ENCODE data around the gene ELP5. TPM values are rescaled to one million over a fixed set of nuclear protein-coding genes. Genes with fewer than 3 reads are reported as not detected.

ELP5 gene
- total RNA-seq, 1 donor from 2014 or later: 27.5 TPM

DNA sequence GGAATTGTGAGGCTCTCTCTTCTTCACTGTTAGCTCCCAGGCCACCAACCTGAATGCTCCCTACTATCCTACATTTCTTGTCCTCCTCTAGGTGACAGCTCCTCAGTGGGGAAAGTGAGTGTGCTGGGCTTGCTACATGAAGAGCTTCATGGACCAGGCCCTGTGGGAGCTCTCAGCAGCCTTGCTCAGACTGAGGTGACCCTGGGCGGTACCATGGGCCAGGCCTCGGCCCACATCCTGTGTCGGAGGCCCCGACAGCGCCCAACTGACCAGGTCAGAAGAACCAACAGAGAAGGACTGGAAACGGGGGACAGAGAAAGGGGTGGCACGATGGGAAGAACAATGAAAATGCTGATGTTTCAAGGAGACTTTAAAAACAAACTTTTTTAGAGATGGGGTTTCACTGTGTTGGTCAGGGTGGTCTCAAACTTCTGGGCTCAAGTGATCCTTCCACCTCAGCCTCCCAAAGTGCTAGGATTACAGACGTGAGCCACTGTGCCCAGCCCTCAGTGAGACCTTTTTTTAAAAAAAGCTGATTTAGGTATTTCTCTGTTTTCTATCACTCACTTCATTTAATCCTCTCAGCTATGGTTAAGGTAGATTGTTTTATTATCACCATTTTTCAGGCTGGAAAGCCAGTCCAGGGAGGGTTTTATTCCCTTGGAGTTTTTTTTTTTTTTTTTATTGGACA is 4.9 kb downstream of the ELP5 start:
- DNase-seq: no peak

DNA sequence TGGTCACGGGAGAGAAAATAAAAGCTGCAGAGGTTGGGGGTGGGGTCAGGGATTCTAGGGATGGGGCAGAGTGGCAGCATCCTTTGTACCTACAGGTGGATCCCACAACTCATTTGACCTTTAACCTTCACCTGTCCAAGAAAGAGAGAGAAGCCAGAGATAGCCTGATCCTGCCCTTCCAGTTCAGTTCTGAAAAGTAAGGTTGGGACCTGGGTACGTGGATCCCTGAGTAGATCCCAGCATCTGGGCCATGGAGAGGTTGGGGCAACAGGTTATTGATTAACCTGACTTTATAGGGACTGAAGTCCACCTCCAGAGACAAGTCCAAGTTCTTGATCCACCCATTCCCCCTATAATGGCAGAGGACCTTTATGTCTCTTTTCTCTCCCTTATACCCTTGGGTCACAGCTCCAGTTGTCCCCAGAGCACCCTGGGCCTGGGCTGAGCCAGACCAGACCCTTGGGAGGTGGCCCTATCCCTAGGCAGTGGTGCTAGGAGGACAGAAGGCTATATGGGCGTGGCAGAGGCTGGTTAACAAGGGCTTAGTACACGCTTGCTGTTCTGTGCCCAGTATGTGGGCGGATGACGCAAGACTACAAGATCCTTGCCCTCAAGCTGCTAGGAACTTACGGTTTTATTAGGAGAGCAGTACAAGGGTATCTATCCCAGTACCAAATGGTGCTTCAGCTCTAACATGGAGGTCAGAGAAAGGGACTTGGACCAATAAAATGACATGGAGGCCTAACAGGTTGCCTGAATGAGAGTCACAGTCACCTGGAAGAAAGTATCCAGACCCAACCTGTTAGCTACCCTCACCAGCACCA is 6.9 kb downstream of the ELP5 start:
- DNase-seq: no peak

DNA sequence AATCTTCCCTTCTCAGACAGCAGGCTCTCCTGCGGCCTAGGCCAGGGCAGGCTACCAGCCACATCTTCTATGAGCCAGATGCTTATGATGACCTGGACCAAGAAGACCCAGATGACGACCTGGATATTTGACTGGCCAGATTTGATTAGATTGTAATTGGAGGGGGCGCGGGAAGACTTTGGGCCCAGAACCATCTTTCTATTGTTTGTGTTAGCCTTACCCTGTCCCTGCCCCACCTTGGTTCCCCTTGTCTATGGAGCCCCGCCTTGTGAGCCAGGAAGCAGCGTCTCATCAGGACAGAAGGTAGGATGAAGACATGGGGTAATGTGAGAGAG is 7.5 kb downstream of the ELP5 start:
- no peak for DNase-seq

DNA sequence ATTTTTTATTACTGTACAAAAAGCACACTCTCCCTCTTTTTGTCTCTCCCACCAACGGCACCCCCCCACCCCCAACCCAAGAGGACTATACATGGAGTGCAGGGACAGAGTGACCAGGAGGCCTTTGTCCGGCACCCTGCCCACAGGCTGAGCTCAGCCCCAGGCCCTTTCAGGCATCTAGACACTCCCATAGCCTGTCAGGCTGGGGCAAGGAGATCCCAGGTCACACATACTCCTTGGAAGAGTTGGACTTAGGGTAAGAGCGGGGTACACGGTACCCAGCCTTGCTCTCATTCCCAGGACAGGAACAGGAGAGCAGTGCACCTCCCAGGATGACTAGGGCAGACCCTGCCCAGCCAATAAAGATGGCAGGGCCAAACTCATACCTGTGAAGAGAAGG is 8.1 kb downstream of the ELP5 start:
- DNase-seq: no peak

DNA sequence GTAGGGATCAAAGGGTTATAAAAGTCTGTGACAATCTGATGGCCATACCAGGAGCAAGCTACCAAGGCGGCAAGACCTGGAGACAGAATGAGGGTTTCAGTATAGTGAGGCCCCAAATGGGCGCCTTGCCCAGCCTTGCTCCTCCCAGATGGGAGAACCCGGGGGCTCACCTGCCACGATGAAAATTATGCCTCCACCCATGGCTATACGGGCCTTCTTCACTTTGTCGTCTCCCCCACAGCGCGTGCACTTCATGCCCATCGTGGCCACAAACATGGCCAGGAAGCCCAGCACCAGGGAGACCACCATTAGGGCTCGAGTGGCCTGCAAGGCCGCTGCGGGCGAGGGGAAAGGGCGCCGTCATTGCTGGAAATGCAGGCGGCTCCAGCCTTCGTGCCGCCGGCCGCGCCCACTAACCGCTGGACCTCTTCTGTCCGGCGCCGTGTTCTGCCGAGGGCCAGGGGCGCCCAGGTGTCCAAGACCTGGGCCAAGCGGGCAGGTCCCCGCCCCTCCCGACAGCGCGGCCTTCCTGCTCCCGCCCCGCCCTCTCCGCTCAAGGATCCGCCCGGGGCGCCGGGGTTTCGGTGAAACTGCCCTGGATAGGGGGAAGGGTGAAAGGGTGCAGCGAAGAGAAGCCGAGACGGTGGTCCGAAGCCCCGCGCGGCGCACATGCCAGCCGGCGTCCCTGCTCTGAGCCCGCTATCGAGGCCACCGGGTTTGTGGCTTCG is 8.8 kb downstream of the ELP5 start:
- no peak for DNase-seq

DNA sequence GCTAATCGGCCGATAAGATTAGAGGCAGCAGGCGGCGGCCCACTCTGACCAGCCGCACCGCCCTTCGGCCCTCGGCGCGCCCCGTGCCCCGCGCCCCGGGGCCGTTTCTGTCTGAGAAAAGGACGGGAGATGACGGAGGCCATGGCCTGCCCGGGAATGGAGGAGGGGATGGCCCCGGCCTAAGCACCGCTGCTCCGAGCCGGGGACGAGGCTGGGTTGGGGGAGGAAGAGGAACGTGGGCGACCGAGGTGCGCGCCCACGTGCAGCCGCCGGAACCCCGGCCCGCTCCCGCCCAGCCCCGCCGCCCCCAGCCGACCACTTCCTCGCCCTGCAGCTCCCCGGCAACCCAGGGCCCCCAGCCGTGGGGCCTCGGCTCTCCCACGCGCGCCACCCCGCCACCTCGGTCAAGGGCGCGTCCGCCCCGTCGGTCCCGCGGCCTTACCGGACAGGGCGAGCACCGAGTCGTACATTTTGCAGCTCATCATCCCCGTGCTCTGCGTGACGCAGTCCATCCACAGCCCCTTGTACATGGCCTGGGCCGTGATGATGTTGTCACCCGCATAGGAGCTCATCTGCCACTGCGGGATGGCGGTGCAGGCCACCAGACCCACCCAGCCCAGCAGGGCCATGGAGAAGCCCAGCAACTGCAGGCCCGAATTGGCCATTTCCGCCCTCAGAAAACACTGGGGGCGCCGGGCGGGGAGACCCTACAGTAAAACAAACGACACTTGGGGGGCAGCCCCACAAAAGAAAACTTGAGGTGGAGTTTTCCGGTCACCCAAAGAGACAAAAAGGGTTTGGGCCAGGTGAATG is 9.6 kb downstream of the ELP5 start:
- DNase-seq: no peak

DNA sequence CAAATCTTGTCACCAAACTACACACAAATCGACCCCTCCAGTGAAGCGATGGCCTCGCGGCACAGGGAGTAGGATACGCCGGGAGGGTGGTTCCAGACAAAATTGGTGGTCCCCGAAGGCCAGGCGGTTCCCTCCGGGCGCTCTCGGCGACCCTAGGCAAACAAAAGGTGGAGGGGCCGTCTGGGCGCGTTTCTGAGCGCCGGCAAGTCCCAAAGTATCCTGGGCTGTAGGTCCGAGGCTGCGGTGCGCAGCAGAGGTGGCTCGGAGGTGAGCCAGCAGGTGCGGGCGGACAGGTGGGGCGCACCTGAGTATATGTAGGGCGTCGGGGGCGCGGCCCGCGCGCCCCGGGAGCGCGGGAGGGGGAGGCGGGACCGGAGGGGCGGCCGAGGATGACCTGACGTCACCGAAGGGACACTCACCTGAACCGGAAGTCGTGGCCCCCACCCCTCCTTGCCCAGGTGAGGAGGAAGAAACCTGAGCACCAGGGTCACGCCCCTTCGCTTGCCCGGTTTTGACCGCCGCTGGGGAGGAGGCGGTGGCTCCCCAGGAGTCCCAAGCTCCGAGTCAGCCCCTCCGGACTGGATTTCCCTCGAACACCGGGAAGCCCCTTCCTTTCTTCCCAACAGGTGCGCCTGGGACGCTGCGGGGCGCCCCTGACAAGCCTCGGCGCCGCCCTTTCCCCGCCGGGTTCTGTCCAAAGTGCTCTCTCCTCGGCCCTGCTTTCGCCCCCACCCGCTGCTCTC is 10.3 kb downstream of the ELP5 start, which contains the start of gene CLDN7:
CLDN7 (minus strand) TSS at position 287 of the 743 bp plus-strand sequence. CDS start 435 bp downstream, outside the sequence.
- DNase-seq: no peak

DNA sequence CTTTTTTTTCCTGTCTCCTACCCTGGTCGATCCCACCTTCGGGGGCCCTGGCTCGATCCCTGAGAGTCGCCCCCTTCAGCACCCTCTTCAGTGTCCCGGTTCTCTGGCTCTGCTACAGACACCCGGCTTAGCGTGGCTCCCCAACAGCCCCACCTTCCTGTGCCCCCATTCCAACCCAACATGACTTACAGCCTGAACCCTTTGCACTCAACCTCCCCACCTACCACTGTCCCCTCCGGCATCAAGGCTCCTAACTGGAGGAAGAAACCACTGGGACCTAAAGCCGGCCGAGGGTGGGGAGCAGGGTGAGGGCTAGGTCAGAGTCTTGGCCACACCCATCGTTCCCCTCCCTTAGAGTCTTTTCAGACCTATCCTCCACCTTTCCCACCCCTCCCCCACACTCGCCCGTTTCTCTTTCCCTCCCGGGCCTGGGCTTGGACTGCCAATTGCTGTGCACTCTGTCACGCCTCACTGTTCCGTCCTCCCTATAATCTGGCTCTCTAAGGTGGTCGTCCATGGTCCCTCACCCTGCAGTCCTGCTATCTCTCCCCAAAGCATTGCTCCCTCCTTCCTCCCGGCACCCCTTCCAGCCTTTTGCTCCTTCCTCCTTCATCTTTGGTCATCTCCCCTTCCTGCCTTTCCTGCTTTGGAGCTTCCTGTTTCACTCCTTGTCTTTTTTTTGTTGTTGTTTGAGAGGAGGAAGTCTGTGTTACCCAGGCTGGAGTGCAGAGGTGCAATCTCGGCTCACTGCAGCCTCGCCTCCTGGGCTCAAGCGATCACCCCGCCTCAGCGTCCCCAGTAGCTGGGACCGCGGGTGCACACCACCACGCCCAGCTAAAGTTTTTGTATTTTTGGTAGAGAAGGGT is 11.2 kb downstream of the ELP5 start:
- DNase-seq: no peak

DNA sequence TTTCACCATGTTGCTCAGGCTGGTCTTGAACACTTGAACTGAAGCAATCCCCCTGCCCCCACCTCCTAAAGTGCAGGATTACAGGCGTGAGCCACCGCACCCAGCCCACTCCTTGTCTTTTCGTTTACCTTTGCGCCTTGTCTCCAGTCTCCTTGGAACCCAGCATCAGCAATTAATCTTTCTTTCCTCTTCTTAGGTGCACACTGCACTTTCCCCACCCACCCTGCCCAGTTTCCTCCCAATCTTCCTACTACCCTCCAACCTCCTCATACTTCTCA is 11.7 kb downstream of the ELP5 start:
- no peak for DNase-seq

DNA sequence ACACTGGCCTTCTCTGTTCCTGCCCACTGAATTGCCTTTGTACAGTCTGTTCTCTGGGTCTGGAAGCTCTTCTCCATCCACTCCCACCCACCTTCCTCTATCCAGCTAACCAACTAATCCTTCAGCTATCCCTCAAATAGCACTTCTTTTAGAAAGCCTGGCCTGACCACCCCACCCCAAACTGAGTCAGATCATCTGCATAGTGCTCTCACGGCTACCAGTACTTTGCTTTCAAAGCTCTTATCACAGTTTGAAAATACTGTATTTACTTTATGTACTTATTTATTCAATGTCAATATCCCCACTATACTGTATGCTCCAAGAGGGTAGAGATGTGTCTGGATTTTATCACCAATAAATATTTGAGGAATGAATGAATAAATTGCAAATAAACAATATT is 14.8 kb downstream of the ELP5 start:
- DNase-seq: no peak

DNA sequence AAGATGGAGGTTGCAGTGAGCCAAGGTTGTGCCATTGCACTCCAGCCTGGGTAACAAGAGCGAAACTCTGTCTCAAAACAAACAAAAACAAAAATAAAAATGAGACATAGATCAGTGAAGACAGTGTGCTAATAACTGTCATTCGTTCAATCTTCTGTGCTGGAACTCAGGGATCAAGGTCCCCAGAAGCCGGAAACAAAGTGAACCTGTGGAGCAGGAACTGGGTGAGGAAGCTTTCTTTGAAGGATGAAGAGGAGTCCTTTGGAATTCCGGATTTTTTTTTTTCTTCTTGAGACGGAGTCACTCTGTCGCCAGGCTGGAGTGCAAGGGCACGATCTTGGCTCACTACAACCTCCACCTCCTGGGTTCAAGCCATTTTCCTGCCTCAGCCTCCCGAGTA is 27.4 kb downstream of the ELP5 start:
- no peak for DNase-seq

DNA sequence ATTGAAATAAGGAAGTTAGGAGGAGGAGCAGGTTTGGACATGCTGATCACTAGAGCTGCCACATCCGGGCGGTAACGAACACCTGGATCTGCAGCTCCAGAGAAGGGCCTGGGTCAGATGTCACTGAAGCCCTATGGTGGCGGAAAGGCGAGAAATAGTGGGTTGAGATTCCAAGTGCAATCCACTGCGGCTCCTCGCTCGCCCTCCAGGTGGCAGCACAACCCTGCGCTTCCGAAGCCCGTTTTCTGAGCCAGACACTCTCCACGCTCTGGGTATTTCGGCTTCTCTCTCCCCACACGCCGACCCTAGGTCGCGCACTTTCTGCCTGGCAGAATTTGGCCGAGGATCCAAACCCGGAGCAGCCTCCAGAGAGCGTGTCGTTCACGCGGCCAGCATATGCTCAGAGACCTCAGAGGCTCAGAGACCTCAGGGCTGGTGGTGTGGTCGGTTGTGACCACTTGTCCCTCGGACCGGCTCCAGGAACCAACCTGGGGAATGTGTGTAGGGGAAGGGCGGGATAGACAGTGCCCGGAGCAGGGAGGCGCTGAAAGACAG is 28.6 kb downstream of the ELP5 start:
- DNase-seq: peak; percentile 79

DNA sequence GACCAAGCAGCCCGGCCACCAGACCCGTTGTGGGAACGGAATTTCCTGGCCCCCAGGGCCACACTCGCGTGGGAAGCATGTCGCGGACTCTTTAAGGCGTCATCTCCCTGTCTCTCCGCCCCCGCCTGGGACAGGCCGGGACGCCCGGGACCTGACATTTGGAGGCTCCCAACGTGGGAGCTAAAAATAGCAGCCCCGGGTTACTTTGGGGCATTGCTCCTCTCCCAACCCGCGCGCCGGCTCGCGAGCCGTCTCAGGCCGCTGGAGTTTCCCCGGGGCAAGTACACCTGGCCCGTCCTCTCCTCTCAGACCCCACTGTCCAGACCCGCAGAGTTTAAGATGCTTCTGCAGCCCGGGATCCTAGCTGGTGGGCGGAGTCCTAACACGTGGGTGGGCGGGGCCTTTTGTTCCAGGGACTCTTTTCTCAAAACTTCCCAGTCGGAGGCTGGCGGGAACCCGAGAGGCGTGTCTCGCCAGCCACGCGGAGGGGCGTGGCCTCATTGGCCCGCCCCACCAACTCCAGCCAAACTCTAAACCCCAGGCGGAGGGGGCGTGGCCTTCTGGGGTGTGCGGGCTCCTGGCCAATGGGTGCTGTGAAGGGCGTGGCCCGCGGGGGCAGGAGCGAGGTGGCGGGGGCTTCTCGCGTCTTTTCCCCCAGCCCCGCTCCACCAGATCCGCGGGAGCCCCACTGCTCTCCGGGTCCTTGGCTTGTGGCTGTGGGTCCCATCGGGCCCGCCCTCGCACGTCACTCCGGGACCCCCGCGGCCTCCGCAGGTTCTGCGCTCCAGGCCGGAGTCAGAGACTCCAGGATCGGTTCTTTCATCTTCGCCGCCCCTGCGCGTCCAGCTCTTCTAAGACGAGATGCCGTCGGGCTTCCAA is 29.3 kb downstream of the ELP5 start, which contains the start of gene SLC2A4:
SLC2A4 (plus strand) TSS at position 645 of the 879 bp plus-strand sequence; CDS start at position 862, 217 bp downstream.
- peak; percentile 87 for DNase-seq

DNA sequence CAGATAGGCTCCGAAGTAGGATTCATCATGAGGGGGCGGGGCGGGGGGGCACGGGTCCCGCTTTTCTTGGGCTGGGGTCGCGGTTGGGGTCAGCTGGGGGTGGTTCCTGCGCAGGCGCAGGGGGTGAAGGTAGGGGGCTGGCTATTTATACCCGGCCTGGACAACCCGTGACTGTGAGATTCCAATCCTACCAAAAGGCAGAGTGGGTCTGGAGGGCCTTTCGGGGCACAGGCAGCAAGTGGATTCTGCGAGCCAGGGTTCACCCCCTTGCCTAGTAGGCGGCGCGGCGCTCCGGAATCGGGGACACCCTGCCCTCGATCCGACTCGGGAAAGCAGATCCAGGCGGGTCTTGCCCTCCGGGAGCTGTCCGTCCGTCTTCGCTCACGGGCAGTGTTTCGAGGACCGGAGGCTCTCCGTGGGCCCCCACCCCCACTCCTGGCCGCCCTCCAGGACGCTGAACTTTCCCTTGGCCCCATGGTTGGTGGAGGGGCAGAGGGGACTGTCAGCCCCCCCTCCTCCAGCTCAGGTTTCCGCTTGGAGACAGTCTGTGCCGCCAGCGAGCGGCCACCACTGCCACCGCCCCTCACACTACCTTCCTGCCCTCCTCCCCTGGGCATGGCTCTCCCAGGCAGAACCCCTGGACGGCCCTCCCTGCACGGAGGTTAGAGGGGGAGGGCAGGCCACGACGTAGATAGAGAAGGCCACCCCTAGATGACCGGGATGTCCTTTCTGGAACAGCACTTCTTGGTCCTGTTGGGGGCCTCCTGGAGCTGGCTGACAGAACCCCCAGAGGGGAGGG is 30.1 kb downstream of the ELP5 start:
- DNase-seq: no peak

DNA sequence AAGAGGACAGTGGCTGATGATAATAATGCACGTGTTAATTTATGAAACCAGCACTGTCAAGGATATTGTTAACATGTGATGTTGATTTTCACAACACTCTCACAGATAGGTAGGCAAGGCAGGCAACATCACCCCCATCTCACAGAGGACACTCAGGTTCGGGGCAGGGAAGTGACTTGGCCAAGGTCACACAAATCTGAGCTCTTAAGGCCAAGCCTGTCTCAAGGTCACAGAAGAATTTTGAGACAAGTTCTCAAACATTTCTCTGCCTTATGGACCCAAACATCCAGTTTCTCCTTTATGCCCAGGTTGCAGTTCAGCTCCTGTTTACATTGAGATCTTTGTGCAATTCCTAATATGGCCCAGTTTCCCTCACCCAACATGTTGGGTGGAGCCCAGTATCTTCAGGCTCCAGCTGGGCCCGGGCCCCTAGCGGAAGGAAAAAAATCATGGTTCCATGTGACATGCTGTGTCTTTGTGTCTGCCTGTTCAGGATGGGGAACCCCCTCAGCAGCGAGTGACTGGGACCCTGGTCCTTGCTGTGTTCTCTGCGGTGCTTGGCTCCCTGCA is 30.8 kb downstream of the ELP5 start:
- no peak for DNase-seq

DNA sequence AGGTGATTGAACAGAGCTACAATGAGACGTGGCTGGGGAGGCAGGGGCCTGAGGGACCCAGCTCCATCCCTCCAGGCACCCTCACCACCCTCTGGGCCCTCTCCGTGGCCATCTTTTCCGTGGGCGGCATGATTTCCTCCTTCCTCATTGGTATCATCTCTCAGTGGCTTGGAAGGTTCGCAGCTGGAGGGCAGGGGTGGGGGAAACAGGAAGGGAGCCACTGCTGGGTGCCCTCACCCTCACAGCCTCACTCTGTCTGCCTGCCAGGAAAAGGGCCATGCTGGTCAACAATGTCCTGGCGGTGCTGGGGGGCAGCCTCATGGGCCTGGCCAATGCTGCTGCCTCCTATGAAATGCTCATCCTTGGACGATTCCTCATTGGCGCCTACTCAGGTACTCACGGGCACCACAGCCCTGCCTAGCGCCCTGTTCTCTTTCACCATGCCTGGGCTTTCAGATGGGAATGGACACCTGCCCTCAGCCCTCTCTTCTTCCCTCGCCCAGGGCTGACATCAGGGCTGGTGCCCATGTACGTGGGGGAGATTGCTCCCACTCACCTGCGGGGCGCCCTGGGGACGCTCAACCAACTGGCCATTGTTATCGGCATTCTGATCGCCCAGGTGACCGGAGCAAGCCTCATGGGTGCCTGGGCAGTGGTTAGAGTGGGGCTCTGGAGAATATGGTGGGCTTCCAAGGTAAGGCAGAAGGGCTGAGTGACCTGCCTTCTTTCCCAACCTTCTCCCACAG is 31.6 kb downstream of the ELP5 start:
- DNase-seq: no peak

DNA sequence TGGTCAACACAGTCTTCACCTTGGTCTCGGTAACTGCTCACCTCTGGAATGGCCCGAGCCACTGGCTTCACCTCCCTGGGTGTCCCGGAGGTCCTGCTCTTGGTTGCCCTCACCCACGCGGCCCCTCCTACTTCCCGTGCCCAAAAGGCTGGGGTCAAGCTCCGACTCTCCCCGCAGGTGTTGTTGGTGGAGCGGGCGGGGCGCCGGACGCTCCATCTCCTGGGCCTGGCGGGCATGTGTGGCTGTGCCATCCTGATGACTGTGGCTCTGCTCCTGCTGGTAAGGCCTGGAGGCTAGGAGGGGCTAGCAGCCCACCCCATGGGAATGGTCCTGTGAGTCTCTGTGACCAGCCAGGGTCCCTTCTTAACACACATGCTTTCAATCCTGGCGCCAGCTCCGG is 32.9 kb downstream of the ELP5 start:
- no peak for DNase-seq

Measured in skin of body (tissue), 2 donors.